Suppressor macrophage (primary cell): ENCODE data around the gene C12orf76.
A peak's percentile ranks its signal among the peaks of the same experiment; 100 is the strongest.

Source experiments
- DNase-seq, 4 experiments: peaks; one replicate each; pipeline ENCODE4 v3.0.0-alpha.2; 2020 to 2022

C12orf76 gene

DNA sequence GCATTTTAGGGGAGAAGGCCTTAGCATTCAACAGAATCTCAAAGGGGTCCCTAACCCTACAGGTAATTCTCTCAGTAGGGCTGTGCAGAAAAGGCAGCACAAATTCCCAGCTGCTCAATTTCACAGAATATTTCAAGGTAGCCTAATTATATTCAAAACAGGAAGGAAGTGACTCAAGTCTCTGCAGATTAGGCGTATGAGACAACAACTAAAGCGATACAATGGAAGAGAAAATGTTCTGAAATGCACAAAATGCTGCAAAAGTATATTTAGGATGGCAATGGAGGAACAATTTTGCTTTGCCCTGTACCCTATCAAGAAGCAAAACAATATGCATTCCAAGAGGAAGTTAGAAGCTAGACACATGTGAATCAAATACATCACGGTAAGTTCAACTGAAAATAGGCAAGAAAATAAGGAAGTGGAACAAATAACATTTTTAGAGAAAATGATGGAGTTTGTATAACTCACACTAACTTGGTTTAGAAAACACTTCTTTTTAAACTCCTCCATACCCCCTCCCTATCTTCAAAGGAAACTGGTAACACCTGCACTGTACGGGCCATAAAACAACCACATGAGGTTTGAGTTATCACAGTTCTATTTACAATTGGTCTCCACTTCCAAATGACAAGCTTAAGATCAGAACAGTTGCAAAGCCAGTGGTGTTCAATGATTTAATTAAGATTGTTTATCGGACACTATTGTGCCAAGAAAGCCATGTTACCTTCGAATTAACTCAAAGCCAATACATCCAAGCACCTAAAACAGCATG lies 53.7 kb downstream of the C12orf76 start:
- DNase-seq: peak; percentile 6 to 67 (median 42)

DNA sequence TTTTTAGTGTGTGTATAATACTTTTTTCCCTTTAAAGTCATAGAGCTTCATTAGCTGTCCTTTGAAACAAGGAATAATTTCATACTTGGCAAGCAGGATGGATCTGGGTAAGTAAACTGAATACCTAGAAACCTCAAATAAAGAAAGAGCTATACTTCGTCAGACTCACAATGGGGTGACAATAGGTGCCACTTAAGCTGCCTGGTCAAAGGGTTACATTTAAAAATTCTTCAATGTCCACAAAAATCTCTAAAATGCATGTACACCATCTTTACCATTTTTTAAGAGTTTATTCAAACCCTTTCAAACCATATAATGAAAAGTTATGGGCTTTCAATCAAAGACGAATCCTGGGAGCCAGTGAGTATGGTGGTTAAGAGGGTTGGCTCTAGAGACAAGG lies 55.2 kb downstream of the C12orf76 start:
- DNase-seq: no peak

DNA sequence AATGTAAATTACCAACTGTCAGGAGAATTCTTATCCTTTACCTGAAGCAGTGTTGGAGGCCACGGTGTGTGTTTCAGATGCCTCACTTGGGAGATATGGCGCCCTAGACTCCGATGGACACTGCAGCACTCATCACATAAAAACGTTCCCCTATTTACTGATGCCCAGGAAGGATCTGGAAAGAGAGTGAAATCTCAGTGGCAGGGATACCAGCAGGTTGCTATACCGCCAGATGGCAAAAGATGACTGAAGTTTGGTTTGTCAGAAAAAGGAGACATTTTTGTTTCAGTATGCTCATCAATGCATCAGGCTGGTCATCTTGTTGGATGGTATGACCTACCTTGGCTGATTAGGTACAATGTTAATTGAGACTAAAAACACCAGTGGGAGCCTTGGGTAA lies 56.7 kb downstream of the C12orf76 start:
- no peak for DNase-seq
